ENCODE results near the gene SEMA3C.

SEMA3C gene

GRCh38 chr7:80918909-80919721, at the start of gene SEMA3C:
Gene SEMA3C, minus strand, starts transcription at chr7:80919051. Its CDS starts 2,270 bp downstream, at chr7:80916781.
- peak; percentile 83 for DNase-seq (ENCODE audit: low spot score)

- no peak for DNase-seq (ENCODE audit: low spot score)
These were observed 49.8 kb upstream of the SEMA3C start for GRCh38 chr7:80968606-80969005.

- DNase-seq (ENCODE audit: low spot score): no peak
These were observed 49.1 kb upstream of the SEMA3C start for GRCh38 chr7:80967917-80968297.

- no peak for DNase-seq (ENCODE audit: low spot score)
These were observed 48.4 kb upstream of the SEMA3C start for GRCh38 chr7:80967071-80967916.

GRCh38 chr7:80960244-80960795, 41.5 kb upstream of the SEMA3C start:
- DNase-seq (ENCODE audit: low spot score): no peak

- DNase-seq (ENCODE audit: low spot score): no peak
These were observed 38.5 kb upstream of the SEMA3C start for GRCh38 chr7:80957226-80957777.

GRCh38 chr7:80954191-80954590, 35.3 kb upstream of the SEMA3C start:
- no peak for DNase-seq (ENCODE audit: low spot score)

GRCh38 chr7:80950550-80950967, 31.7 kb upstream of the SEMA3C start:
- no peak for DNase-seq (ENCODE audit: low spot score)

GRCh38 chr7:80949449-80949848, 30.6 kb upstream of the SEMA3C start:
- no peak for DNase-seq (ENCODE audit: low spot score)

GRCh38 chr7:80946858-80947257, 28.0 kb upstream of the SEMA3C start:
- no peak for DNase-seq (ENCODE audit: low spot score)

GRCh38 chr7:80945976-80946375, 27.1 kb upstream of the SEMA3C start:
- DNase-seq (ENCODE audit: low spot score): no peak

GRCh38 chr7:80943342-80943741, 24.5 kb upstream of the SEMA3C start:
- DNase-seq (ENCODE audit: low spot score): no peak

- DNase-seq (ENCODE audit: low spot score): peak; percentile 92
These were observed 23.6 kb upstream of the SEMA3C start for GRCh38 chr7:80942261-80943041.

GRCh38 chr7:80941208-80941758, 22.4 kb upstream of the SEMA3C start:
- peak; percentile 32 for DNase-seq (ENCODE audit: low spot score)

GRCh38 chr7:80940539-80941207, 21.8 kb upstream of the SEMA3C start:
- DNase-seq (ENCODE audit: low spot score): no peak

- DNase-seq (ENCODE audit: low spot score): no peak
These were observed 18.5 kb upstream of the SEMA3C start for GRCh38 chr7:80937336-80937735.

- DNase-seq (ENCODE audit: low spot score): no peak
These were observed 17.3 kb upstream of the SEMA3C start for GRCh38 chr7:80935991-80936780.

- DNase-seq (ENCODE audit: low spot score): peak; percentile 14
These were observed 15.5 kb upstream of the SEMA3C start for GRCh38 chr7:80934321-80934720.

GRCh38 chr7:80932536-80932935, 13.7 kb upstream of the SEMA3C start:
- DNase-seq (ENCODE audit: low spot score): no peak

GRCh38 chr7:80929619-80930018, 10.8 kb upstream of the SEMA3C start:
- peak; percentile 38 for DNase-seq (ENCODE audit: low spot score)

All from hepatic stellate cell (primary cell).